ENCODE data around the gene OPN3.
"Not testable (repeated sequence)": the region's sequence is repeated elsewhere in the genome, so short reads cannot be mapped to it uniquely, and the experiment has no call there.

OPN3 gene

DNA sequence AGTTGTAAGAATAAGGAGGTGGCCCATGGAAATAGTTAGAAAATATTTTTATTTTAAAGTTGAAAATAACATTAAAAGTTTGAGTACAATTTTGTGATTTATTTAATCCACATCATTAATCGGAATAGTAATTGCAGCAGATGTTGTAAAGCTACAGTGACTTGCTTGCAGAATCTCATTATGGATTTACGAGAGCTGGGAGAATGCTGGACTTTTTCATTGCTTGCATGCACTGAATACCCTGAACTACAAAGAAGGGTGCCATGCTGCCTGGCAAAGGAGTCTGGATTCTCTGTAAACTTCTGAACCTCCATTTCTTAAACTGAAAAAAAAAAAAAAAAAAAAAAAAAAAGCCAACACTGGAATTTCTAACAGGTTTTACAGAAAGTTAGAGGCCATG lies 38.4 kb upstream of the OPN3 start:
- TF ChIP-seq, protein P1, sequence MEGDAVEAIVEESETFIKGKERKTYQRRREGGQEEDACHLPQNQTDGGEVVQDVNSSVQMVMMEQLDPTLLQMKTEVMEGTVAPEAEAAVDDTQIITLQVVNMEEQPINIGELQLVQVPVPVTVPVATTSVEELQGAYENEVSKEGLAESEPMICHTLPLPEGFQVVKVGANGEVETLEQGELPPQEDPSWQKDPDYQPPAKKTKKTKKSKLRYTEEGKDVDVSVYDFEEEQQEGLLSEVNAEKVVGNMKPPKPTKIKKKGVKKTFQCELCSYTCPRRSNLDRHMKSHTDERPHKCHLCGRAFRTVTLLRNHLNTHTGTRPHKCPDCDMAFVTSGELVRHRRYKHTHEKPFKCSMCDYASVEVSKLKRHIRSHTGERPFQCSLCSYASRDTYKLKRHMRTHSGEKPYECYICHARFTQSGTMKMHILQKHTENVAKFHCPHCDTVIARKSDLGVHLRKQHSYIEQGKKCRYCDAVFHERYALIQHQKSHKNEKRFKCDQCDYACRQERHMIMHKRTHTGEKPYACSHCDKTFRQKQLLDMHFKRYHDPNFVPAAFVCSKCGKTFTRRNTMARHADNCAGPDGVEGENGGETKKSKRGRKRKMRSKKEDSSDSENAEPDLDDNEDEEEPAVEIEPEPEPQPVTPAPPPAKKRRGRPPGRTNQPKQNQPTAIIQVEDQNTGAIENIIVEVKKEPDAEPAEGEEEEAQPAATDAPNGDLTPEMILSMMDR (conservative IDR thresholded peaks at IDR 0.05; ENCODE audit: low read length) = no peak
- DNase-seq (ENCODE audit: low read depth) = no peak
- no peak overlapping the region for H3K4me3 ChIP-seq (ENCODE audit: low read length)

DNA sequence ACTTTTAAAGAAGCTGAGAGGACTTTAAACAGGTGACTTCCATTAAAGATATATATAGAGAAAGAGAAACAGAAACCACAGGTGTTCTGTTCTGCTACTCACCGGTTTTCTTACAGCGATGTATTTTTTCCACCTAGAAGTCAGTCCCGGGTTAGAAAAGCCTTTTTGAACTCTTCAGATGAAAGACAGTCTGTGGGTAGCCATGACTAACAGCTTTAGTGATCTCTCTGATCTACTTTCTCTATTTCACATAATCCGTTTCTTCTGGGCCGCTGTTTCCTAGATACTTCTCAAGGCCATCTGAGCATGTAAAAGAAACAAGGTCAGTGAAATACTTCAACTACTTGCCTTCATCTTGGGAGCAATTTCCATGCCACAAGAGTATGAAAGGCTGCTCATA lies 37.0 kb upstream of the OPN3 start:
- no peak for DNase-seq (ENCODE audit: low read depth)
- TF ChIP-seq, protein P1 (conservative IDR thresholded peaks at IDR 0.05; ENCODE audit: low read length) = no peak
- no peak overlapping the region for H3K4me3 ChIP-seq (ENCODE audit: low read length)

DNA sequence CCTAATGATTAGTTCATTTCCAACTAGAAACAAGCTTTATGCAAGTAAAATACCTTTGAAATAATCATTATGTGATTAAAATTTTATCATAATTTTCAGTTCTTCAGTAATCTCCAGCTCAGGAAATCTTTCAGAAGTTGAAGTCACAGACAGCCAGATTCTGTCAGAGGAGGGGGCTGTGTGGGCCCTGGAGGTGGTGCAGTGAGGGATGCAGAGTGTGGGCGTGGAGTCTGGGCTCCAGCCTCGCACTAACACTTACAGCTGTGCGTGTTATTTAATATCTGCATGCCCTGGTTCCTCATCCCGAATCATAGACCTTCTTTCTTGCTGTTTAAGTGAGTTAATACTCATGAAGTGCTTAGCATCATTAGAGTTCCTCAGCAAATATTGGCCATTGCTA lies 35.8 kb upstream of the OPN3 start:
- H3K4me3 ChIP-seq (ENCODE audit: low read length) = no peak overlapping the region
- no peak for DNase-seq (ENCODE audit: low read depth)
- TF ChIP-seq, protein P1 (conservative IDR thresholded peaks at IDR 0.05; ENCODE audit: low read length) = no peak

DNA sequence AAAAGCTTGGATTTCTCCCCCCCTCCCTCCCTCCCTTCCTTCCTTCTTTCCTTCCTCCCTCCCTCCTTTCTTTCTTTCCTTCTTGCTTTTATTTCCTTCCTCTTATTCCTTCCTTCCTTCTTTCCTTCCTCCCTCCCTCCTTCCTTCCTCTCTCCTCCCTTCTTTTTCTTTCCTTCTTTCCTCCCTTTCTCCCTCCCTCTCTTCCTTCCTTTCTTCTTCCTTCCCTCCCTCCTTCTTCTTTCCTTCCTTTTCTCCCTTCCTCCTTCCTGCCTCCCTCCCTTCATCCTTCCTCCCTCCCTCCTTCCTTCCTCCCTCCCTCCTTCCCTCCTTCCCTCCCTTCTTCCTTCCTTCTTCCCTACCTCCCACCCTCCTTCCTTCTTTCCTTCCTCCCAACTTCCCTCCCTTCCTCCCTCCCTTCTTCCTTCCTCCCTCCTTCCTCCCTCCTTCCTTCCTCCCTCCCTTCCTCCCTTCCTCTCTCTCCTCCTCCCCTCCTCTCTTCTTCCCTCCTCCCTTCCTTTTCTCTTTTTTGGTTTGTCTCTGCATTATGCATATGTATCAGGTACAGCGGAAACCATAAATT lies 34.7 kb upstream of the OPN3 start:
- TF ChIP-seq, protein P1 (conservative IDR thresholded peaks at IDR 0.05; ENCODE audit: low read length) = no peak
- no peak for DNase-seq (ENCODE audit: low read depth)

DNA sequence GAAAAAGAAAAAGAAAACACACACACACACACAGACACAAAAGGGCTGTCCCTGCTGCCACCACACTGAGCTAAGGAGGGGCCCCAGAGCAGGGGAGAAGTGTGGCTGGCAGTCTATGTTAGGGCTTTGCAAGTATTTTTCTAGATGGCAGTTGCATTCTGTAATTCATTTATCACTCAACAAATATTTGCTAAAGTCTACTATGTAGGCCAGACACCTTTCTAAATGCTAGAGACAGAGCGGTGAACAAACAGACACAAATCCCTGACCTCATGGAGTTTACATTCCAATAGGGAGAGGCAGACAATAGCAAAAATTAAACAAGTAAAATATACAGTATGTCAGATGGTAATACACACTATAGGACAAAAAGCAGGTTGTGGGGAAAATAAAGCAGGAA lies 32.1 kb upstream of the OPN3 start:
- TF ChIP-seq, protein P1 (conservative IDR thresholded peaks at IDR 0.05; ENCODE audit: low read length) = no peak
- no peak overlapping the region for H3K4me3 ChIP-seq (ENCODE audit: low read length)
- DNase-seq (ENCODE audit: low read depth) = no peak

More for the DNA sequence above, 34.7 kb upstream of the OPN3 start:
- no peak overlapping the region for H3K4me3 ChIP-seq (ENCODE audit: low read length)

DNA sequence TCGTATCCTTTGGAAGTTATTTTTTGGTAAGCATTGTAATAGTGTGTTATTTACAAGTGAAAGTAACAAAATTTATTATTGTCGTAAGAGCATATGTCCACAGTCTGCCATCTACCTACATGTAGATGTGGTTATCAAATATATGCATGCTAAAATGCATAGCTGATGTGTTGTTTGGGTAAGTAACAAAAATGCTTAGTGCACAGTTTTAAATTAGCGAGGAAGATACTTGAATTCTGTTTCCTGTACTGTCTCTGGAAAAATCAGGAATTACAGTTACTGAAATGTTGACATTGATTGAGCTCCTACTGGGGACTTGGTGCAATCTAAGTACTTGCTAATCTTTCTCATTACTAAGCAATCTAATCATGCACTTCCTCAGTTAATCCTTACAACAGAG lies 26.2 kb upstream of the OPN3 start:
- H3K4me3 ChIP-seq (ENCODE audit: low read length) = no peak overlapping the region
- TF ChIP-seq, protein P1 (conservative IDR thresholded peaks at IDR 0.05; ENCODE audit: low read length) = no peak
- no peak for DNase-seq (ENCODE audit: low read depth)

DNA sequence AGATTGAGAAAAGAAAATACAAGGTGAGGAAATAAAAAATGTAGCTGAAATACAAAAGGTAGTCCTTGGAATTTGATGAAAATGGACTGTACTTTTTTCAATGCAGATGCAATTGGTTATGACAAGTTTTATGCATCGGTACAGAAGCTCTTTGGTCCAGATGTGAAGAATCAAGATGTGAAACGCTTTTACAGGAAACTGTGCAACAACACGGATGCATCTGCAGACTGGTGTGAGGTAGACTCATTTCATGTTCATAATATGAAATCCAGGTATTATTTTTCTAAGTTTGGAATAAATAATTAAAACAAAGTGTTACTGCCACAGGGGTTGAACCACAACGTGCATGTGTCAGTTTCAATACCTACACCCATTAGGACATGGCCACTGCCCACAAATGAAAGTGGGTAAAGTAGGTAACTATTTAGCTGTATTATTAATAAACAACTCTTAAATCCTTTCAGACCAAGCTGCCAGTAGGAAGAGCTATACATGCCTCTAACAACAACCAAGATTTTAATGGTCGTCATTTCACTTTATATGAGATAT lies 20.3 kb upstream of the OPN3 start:
- H3K4me3 ChIP-seq (ENCODE audit: low read length) = no peak overlapping the region
- no peak for DNase-seq (ENCODE audit: low read depth)
- TF ChIP-seq, protein P1 (conservative IDR thresholded peaks at IDR 0.05; ENCODE audit: low read length) = no peak

DNA sequence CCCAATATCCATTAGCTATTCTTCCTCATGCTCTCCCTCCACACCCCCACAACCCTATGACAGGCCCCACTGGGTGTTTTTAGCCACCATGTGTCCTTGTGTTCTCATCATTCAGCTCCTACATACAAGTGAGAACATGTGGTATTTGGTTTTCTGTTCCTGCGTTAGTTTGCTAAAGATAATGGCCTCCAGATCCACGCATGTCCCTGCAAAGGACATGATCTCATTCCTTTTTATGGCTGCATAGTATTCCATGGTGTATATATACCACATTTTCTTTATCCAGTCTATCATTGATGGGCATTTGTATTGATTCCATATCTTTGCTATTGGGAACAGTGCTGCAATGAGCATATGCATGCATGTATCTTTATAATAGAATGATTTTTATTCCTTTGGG lies 18.8 kb upstream of the OPN3 start:
- not testable (repeated sequence) for H3K4me3 ChIP-seq (ENCODE audit: low read length); DNase-seq (ENCODE audit: low read depth)
